Measurements from ENCODE around the gene ASCL3.

- no peak for TF ChIP-seq POLR2AphosphoS5 (IDR thresholded peaks at IDR 0.05)
- TF ChIP-seq CTCF (IDR thresholded peaks at IDR 0.05) = no peak
- TF ChIP-seq POLR2A (IDR thresholded peaks at IDR 0.05) = no peak
- TF ChIP-seq EP300 (IDR thresholded peaks at IDR 0.05) = no peak
These were observed 37.2 kb downstream of the ASCL3 start for GRCh38 chr11:8905528-8906165.
